ENCODE results near the gene TMEM255B.
"Not testable (repeated sequence)": the region's sequence is repeated elsewhere in the genome, so short reads cannot be mapped to it uniquely, and the experiment has no call there.

The TMEM255B gene

DNA sequence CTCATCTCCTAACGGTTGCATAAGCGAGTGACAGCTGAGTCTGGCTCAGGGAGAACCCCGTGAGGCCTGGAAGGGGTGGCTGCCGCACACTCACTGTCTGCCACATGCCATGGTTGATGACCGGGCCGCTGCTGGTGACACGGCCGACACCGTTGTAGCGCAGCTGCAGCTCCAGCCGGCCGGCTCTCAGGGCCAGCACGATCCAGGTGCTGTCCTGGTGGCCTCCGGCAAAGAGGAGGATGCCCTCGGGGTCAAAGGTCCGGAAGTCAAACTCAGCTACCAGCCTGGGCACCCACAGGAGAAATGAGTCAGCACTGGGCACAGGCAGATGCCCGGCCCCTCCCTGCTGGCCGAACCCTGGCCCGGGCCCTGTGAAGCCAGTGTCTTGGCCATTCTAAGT lies 73.2 kb downstream of the TMEM255B start:
- TF ChIP-seq CTCF (conservative IDR thresholded peaks at IDR 0.05) = no peak
- H3K27ac ChIP-seq = no peak overlapping the region

- TF ChIP-seq CTCF (conservative IDR thresholded peaks at IDR 0.05) = no peak
- H3K27ac ChIP-seq = no peak overlapping the region
Measured at GRCh38 chr13:113832631-113833030, 73.6 kb downstream of the TMEM255B start.

- TF ChIP-seq CTCF (conservative IDR thresholded peaks at IDR 0.05) = no peak
Measured at GRCh38 chr13:113833111-113833830, 74.2 kb downstream of the TMEM255B start.

DNA sequence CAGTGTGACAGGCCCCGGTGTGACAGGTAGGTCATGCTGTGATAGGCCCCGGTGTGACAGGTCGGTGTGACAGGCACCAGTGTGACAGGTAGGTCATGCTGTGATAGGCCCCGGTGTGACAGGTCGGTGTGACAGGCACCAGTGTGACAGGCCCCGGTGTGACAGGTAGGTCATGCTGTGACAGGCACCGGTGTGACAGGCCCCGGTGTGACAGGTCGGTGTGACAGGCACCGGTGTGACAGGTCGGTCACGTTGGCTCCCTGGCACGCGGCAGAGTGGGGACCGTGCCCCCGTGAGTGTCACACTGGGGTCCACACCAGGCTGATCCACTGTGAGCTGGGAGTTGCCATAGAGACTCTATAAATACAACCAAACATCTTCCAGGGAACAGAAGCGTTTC lies 75.0 kb downstream of the TMEM255B start:
- H3K27ac ChIP-seq = not testable (repeated sequence)

More at GRCh38 chr13:113833111-113833830, 74.2 kb downstream of the TMEM255B start:
- no peak overlapping the region for H3K27ac ChIP-seq

GRCh38 chr13:113834496-113835200 lies 75.6 kb downstream of the TMEM255B start:
- H3K27ac ChIP-seq = no peak overlapping the region
- no peak for TF ChIP-seq CTCF (conservative IDR thresholded peaks at IDR 0.05)

DNA sequence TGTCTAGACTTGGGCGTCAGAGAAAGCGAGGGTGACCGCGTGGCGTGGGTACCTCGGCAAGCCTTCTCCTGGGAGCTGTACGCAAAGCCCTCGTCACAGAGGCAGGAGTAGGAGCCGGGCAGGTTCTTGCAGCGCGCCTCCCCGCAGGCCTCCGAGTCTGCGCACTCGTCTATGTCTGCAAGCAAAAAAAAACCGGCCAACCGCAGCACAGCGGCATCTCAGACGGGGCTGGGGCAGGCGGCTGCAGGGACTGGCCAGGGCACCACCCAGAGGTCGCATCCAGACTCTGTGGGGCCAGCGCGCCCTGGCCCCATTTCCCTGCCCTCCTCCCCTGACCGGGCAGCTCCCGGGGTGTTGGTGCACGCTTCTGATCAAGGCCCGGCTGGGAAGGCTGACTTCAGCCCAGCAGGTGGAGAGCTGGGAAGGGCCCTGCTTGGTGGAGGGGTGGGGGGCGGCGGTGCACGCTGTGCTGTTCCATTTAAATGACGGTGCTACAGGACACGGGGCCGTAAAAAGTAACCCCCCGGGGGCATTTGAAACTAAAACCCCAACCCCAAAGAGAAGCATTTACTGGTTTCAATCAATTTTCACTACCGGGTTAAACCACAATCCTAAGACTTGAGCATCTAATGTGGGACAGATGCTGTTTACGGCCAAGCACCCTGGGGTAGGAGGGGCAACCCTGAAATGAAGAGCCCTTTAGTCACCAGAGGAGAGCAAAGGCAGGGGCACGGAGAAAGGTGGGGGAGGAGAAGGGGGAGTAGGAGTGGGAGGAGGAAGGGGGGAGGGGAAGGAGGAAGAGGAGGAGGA lies 76.6 kb downstream of the TMEM255B start:
- H3K27ac ChIP-seq = no peak overlapping the region
- no peak for TF ChIP-seq CTCF (conservative IDR thresholded peaks at IDR 0.05)

DNA sequence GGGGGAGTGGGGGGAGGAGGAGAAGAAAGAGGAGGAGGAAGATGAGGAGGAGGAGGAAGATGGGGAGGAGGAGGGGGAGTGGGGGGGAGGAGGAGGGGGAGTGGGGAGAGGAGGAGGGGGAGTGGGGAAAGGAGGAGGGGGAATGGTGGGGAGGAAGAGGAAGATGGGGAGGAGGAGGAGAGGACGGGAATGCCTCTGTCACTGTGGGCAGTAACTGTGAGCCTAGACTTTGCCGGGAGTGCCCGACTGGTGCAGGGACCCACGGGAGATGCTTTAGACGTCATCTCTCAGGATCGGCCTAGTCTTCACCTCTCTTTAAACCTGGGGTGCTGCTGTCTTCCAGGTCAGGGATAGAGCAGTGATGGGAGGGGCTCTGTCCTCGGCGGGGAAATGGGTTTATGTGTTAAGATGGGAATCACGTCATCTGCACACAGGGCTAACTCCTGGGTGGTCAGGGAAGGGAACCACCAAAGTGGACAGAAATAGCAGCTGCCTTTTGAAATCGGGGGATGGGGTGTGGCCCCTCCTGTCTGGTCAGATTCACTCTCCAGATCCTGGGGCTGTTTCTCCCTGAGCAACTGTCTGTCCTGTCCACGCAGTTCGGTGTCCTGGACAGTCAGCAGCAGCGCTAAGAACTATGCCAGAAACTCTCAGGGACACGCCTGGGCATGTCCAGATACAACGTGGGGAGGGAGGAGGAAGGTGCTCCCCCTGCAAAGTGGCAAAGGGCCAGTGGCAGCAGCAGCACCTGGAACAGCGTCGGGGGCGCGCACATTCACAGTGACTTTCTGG lies 77.9 kb downstream of the TMEM255B start:
- H3K27ac ChIP-seq = no peak overlapping the region
- no peak for TF ChIP-seq CTCF (conservative IDR thresholded peaks at IDR 0.05)
